Duodenal mucosa (tissue), 2 donors: Measurements from ENCODE around the gene TEAD2.

Source experiments
- H3K27ac ChIP-seq: one replicate; pipeline ENCODE4 v1.7.0; 2013; ENCODE audit warnings: low read depth, low read length
- H3K27me3 ChIP-seq, 2 donors: one replicate each; pipeline ENCODE4 v1.7.0; 2013; ENCODE audit warnings: low read length in 2 of 2, control low read depth in 1 of 2; ENCODE audit not compliant: insufficient read depth in 2 of 2, control insufficient read depth in 1 of 2
- H3K36me3 ChIP-seq, 2 donors: one replicate each; pipeline ENCODE4 v1.7.0; 2013; ENCODE audit warnings: low read length in 2 of 2, control low read depth in 1 of 2; ENCODE audit not compliant: insufficient read depth in 2 of 2, control insufficient read depth in 1 of 2
- H3K4me1 ChIP-seq, 2 donors: one replicate each; pipeline ENCODE4 v1.7.0; 2013; ENCODE audit warnings: low read length in 2 of 2, control low read depth in 1 of 2; ENCODE audit not compliant: insufficient read depth in 2 of 2, control insufficient read depth in 1 of 2
- H3K4me3 ChIP-seq, 2 donors: one replicate each; pipeline ENCODE4 v1.7.0; 2013; ENCODE audit warnings: low read length in 2 of 2, low read depth in 1 of 2
- H3K9ac ChIP-seq, 2 donors: one replicate each; pipeline ENCODE4 v1.7.0; 2013; ENCODE audit warnings: low read length in 2 of 2, low read depth in 1 of 2
- H3K9me3 ChIP-seq, 2 donors: one replicate each; pipeline ENCODE4 v1.7.0; 2013; ENCODE audit warnings: low read length in 2 of 2, control low read depth in 1 of 2; ENCODE audit not compliant: control insufficient read depth in 1 of 2

Gene TEAD2

DNA sequence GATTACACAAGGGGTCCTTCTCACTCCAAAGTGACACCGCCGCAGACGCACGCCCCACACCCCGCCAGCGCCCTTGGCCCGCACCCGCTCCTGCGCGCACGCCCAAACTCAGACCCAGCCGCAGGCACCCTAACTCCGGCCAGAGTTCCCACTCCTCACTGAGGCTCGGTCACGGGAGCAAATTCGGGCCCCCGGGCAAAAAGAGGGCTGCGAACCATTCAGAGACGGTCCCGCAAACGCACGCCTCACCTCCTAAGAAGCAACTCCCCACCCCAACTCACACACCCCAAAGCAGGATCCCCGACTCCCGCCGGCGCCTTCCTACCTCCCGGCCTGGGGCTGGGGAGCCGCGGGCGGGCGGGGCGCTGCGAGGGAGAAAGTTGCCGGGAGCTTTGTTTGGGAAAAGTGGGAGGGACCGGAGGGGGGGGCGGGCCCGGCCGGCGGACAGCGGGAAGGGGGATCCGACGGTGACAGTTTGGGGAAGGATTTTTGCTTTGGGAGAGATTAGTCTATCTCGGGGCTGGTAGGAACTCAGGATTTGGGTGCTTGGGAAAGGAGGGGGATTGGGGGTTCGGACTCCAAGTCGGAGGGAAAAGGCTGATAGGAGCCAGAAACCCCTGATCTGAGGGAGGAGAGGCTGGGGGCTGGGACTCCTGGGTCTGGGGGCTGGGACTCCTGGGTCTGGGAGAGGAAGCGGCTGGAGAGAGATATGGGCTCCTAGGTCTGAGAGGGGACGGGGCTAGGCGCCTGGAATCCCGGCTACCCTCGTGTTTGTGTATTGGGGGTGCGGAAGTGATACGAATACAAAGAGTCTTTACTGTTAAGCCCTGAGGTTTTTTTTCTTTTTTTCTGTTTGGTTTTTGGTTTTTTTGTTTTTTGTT, at the start of gene TEAD2:
TSS of gene TEAD2 (minus strand) at position 369 of the 881 bp plus-strand sequence. CDS start 2,341 bp downstream, outside the sequence.
- H3K4me1 ChIP-seq = peaks cover 12 to 21% of the 10 kb centered on the region in 2 donors

DNA sequence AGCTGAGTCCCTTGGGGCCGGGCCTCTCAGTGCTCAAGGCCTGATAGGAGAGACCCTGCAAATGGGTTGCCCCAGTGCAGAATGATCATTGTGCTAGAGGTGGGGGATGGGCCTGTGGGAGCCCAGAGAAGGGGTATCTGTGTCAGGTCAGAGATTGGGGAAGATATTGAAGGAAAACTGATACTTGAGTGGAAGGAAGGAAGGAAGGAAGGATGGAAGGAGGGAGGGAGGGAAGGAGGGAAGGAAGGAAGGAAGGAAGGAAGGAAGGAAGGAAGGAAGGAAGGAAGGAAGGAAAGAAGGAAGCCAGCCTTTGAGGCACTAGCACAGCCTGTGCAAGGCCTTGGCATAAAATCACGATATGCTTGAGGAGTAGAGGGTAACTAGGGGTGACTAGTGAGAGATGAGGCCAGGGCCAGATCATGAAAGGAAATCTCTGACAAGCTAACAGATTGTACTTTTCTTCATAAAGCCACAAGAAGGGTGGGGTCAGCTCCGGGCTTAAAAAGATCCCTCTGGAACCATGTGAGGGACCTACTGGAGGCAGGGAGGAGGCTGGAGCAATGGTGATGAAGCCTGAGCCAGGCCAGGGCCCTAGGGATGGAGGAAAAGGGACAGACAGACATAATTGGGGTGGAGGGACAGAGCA, 49.6 kb upstream of the TEAD2 start:
- H3K36me3 ChIP-seq = no peaks in the 10 kb centered on the region
- no peaks in the 10 kb centered on the region for H3K27me3 ChIP-seq
- H3K9me3 ChIP-seq = no peaks in the 10 kb centered on the region
- peaks cover 4 to 8% of the 10 kb centered on the region in 2 donors for H3K4me1 ChIP-seq
- H3K4me3 ChIP-seq = no peak overlapping the region
- H3K27ac ChIP-seq = no peak overlapping the region
- no peak overlapping the region for H3K9ac ChIP-seq

More for the DNA sequence above, at the start of gene TEAD2:
- peak within 1 kb of the TSS; percentile 63 to 73 for H3K9ac ChIP-seq
- no peaks in the 10 kb centered on the region for H3K36me3 ChIP-seq
- peaks cover 0 to 11% of the 10 kb centered on the region in 2 donors for H3K27me3 ChIP-seq
- no peaks in the 10 kb centered on the region for H3K9me3 ChIP-seq
- peak within 1 kb of the TSS; percentile 72 to 73 for H3K4me3 ChIP-seq
- peak within 1 kb of the TSS; percentile 83 for H3K27ac ChIP-seq

DNA sequence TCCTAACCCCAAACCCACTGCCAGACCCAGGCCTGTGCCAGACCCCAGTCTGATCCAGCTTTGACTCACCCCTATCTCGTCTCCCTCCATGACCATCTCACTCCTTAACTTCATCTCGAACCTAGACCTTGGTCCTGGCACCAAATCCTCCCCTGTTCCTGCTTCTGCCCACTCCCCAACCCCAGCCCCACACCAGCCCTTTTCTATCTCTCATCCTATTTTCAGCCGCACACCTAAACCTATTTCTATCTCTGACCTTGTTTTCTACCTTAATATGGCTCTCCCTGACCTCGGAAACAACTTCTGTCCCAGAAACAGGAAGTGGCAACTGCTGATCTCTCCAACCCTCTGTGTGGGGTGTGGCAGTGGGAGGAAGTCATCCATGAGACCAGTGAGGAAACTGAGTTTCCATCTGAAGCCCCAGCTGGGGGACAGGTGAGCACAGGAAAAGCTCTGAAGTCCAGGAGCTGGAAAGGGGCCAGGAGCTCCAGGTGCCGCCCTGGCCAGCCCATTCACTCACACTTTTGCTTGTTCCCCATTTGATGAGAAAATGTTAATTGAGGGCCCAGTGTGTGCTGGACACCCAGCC, 47.3 kb upstream of the TEAD2 start:
- Histone ChIP-seq H3K36me3 (no peaks in the 10 kb centered on the region), H3K27ac (no peak overlapping the region), H3K27me3 (no peaks in the 10 kb centered on the region), H3K4me1 (peaks cover 4 to 8% of the 10 kb centered on the region in 2 donors), H3K9me3 (no peaks in the 10 kb centered on the region), H3K9ac (no peak overlapping the region), H3K4me3 (no peak overlapping the region)

DNA sequence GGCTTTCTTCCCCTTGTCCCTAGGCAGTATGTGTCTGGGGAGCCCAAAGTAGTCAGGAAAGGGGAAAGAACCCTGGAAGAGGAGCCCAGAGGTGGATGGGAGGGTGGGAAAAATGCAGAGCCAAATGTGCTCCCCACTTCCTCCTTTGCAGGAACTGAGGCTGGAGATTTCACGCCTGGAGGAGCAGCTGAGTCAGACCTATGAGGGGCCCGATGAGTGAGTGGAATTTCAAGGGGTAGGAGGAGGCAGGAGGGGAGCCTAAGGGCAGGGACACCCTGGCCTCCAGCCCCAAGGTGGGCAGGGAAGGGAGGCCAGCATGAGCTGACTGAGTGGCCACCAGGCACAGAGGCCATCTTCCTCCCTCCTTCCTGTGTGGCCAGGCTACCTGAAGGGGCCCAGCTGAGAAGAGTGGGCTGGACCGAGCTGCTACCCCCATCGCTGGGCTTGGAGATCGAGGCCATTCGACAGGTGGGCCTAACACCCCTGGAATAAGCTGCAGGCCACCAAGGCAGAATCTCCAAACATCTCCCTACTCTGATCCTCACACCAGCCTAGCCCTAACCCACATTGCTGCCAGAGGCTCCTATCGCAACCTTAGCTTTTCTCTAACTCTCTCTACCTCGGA, 46.7 kb upstream of the TEAD2 start:
- Histone ChIP-seq H3K27me3 (no peaks in the 10 kb centered on the region), H3K9me3 (no peaks in the 10 kb centered on the region), H3K27ac (no peak overlapping the region), H3K4me3 (no peak overlapping the region), H3K36me3 (no peaks in the 10 kb centered on the region), H3K9ac (no peak overlapping the region), H3K4me1 (peaks cover 4 to 8% of the 10 kb centered on the region in 2 donors)

DNA sequence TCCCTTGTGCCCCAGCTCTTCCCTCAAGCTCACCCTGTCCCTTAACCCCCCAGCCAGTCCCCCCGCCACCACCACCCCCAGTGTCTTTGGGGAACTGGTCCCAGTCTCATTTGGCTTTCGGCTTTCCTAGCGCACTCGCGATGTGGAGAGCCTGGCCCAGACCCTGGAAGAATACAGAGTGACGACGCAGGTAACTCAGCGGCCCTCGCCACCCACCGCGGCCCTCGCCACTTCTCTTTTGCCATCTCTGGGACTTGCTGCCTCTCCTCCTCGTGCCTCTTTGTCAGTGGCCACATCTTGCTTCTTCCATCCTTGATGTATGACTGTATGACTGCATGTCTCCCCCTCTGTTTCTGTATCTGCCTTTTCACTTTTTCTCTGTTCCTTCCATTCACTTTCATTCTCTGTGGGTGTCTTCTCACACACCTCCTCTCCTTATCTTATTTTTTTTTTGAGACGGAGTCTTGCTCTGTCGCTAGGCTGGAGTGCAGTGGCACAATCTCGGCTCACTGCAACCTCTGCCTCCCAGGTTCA, 45.3 kb upstream of the TEAD2 start:
- Histone ChIP-seq H3K4me3 (no peak overlapping the region), H3K36me3 (no peaks in the 10 kb centered on the region), H3K9ac (no peak overlapping the region), H3K4me1 (peaks cover 4 to 8% of the 10 kb centered on the region in 2 donors), H3K9me3 (no peaks in the 10 kb centered on the region), H3K27ac (no peak overlapping the region), H3K27me3 (no peaks in the 10 kb centered on the region)

DNA sequence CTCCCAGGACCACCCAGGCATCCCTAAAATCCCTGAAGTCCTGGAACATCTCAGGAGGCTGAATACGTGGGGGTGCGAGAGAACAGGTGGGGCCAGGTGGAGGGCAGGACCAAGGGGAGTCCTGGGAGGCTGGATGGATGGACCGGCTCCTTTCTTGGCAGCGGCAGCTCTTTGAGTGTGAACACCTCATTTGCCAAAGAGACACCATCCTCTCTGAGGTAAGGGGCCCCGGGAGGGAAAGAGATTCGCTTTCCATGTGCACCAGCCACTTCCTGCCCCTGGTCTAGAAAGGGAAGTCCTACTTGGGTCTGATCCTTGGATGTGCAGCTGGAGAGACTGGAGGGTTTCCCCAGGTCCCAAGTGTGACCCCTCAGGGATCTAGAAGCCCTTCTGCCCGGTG, 44.9 kb upstream of the TEAD2 start:
- Histone ChIP-seq H3K27me3 (no peaks in the 10 kb centered on the region), H3K36me3 (no peaks in the 10 kb centered on the region), H3K9me3 (no peaks in the 10 kb centered on the region), H3K4me1 (peaks cover 4 to 8% of the 10 kb centered on the region in 2 donors), H3K27ac (no peak overlapping the region), H3K9ac (no peak overlapping the region), H3K4me3 (no peak overlapping the region)

DNA sequence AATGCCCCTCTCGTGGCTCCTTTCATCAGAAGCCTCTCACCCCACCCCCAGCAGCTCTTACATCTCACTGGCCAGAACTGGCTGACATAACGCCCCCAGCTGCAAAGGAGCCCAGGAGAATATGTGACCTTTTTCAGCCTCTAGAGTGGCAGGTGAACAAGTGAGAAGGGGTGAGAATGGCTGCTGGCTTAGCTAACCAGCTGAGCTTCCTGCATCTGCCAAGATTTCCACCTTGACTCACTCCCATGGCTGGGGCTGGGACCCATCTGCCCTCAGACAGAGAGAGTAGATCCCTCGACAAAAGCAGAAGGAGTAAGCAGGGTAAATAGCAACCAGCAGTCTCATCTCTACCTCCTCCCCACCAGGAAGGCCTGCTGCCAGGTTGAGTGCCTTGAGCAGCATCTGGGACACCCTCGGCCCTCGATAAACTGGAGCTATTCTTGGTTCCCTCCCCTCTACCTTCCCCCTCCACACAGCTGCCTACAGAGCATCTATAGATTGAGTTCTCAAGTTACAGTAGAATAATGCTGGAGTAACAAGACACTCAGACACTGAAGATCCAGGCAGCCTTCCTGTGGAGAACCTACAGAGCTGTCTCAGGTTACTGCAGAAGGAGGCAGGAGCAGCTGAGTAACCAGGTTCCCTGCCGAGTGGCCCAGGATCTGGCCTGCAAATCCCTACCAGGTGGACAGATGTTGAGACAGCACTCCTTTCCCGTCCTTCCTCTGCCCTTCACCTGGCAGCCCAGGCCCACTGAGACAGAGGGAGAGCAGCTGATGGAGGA, 41.4 kb upstream of the TEAD2 start:
- H3K27ac ChIP-seq = no peak overlapping the region
- no peaks in the 10 kb centered on the region for H3K4me1 ChIP-seq
- no peaks in the 10 kb centered on the region for H3K36me3 ChIP-seq

DNA sequence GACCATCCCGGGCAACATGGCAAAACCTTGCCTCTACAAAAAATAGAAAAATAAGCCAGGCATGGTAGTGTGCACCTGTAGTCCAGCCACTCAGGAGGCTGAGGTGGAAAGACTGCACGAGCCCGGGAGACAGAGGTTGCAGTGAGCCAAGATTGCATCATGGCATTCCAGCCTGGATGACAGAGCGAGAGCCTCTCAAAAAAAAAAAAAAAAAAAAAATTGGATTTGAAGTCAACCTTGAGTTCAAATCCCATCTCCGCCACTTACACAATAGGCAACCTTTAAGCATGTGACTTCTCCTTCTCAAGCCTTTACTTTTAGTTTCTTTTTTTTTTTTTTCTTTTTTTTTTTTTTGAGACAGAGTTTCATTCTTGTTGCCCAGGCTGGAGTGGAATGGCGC, 37.8 kb upstream of the TEAD2 start:
- Histone ChIP-seq H3K36me3 (no peaks in the 10 kb centered on the region), H3K9ac (no peak overlapping the region), H3K4me1 (no peaks in the 10 kb centered on the region), H3K9me3 (no peaks in the 10 kb centered on the region), H3K27me3 (no peaks in the 10 kb centered on the region), H3K27ac (no peak overlapping the region), H3K4me3 (no peak overlapping the region)

More for the DNA sequence above, 41.4 kb upstream of the TEAD2 start:
- no peaks in the 10 kb centered on the region for H3K27me3 ChIP-seq
- H3K4me3 ChIP-seq = no peak overlapping the region
- H3K9me3 ChIP-seq = no peaks in the 10 kb centered on the region
- no peak overlapping the region for H3K9ac ChIP-seq

DNA sequence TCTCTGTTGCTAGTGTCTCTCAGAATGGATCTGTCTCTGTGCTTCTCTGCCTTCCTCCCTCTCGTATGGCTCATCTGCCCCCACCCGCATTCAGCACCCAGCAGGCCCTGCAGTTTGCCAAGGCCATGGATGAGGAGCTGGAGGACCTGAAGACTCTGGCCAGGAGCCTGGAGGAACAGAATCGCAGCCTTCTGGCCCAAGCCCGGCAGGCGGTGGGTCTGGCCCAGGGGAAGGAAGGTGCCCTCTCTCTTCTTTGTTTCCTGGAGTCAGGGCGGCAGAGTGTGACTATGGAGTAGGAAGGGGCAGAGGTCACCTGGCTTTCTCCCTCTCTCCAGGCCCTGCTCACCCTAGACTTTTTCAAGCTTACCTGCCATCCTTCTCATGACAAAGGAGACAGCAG, 36.7 kb upstream of the TEAD2 start:
- no peak overlapping the region for H3K4me3 ChIP-seq
- H3K36me3 ChIP-seq = no peaks in the 10 kb centered on the region
- no peak overlapping the region for H3K9ac ChIP-seq
- no peak overlapping the region for H3K27ac ChIP-seq
- H3K4me1 ChIP-seq = no peaks in the 10 kb centered on the region
- H3K27me3 ChIP-seq = no peaks in the 10 kb centered on the region
- H3K9me3 ChIP-seq = no peaks in the 10 kb centered on the region
